Trophoblast cell (in vitro differentiated cells and primary cell): ENCODE results near the gene A1CF. TPM values are rescaled to one million over a fixed set of nuclear protein-coding genes. Genes with fewer than 3 reads are reported as not detected.

ENCODE experiments used
- DNase-seq, 2 donors: peaks; one replicate each; pipeline ENCODE4 v3.0.0-alpha.2; 2016
- H2AFZ ChIP-seq: 2 replicates; pipeline ENCODE4 v1.6.1; 2013; ENCODE audit warnings: low read length, moderate library complexity, mild to moderate bottlenecking; ENCODE audit not compliant: insufficient read depth, poor library complexity
- H2AK5ac ChIP-seq: 2 replicates; pipeline ENCODE4 v1.6.1; 2013; ENCODE audit warnings: mild to moderate bottlenecking, low read length
- H2BK120ac ChIP-seq: 2 replicates; pipeline ENCODE4 v1.6.1; 2013; ENCODE audit warnings: low read length, mild to moderate bottlenecking, moderate library complexity; ENCODE audit not compliant: insufficient read depth, poor library complexity
- H2BK12ac ChIP-seq: 2 replicates; pipeline ENCODE4 v1.6.1; 2013; ENCODE audit warnings: mild to moderate bottlenecking, low read length, moderate library complexity
- H2BK5ac ChIP-seq: 2 replicates; pipeline ENCODE4 v1.6.1; 2013; ENCODE audit warnings: low read length, low read depth, moderate library complexity, mild to moderate bottlenecking; ENCODE audit not compliant: poor library complexity
- H3K14ac ChIP-seq: 2 replicates; pipeline ENCODE4 v1.6.1; 2013; ENCODE audit warnings: mild to moderate bottlenecking, low read length
- H3K18ac ChIP-seq: 2 replicates; pipeline ENCODE4 v1.6.1; 2013; ENCODE audit warnings: mild to moderate bottlenecking, low read length
- H3K23ac ChIP-seq: 2 replicates; pipeline ENCODE4 v1.6.1; 2013; ENCODE audit warnings: low read length
- H3K27ac ChIP-seq: 2 replicates; pipeline ENCODE4 v1.5.1; 2013; ENCODE audit warnings: low read depth, mild to moderate bottlenecking, inconsistent platforms, low read length, moderate library complexity
- H3K27me3 ChIP-seq: 2 replicates; pipeline ENCODE4 v1.6.1; 2013; ENCODE audit warnings: inconsistent platforms, mild to moderate bottlenecking, low read length, moderate library complexity; ENCODE audit not compliant: insufficient read depth
- H3K36me3 ChIP-seq, 2 experiments: 1 replicate in 1 of 2; 2 replicates in 1 of 2; pipeline ENCODE4 v1.6.1; 2013; ENCODE audit warnings: low read length in 2 of 2, mild to moderate bottlenecking in 2 of 2, moderate library complexity in 1 of 2; ENCODE audit not compliant: insufficient read depth in 2 of 2, control insufficient read depth in 1 of 2
- H3K4ac ChIP-seq: 2 replicates; pipeline ENCODE4 v1.6.1; 2013; ENCODE audit warnings: low read depth, mild to moderate bottlenecking, low read length, moderate library complexity
- H3K4me1 ChIP-seq, 2 experiments: 1 replicate in 1 of 2; 2 replicates in 1 of 2; pipeline ENCODE4 v1.6.1; 2013; ENCODE audit warnings: low read length in 2 of 2, mild to moderate bottlenecking in 2 of 2, moderate library complexity in 1 of 2; ENCODE audit not compliant: insufficient read depth in 2 of 2, control insufficient read depth in 1 of 2
- H3K4me2 ChIP-seq: 2 replicates; pipeline ENCODE4 v1.6.1; 2013; ENCODE audit warnings: inconsistent platforms, mild to moderate bottlenecking, low read length, moderate library complexity
- H3K4me3 ChIP-seq: 2 replicates; pipeline ENCODE4 v1.5.1; 2013; ENCODE audit warnings: mild to moderate bottlenecking, low read depth, low read length, inconsistent platforms
- H3K79me1 ChIP-seq: one replicate; pipeline ENCODE4 v1.6.1; 2013; ENCODE audit warnings: low read length
- H3K79me2 ChIP-seq: 2 replicates; pipeline ENCODE4 v1.6.1; 2013; ENCODE audit warnings: low read length, mild to moderate bottlenecking; ENCODE audit not compliant: control insufficient read depth, insufficient read depth, poor library complexity
- H3K9ac ChIP-seq: 2 replicates; pipeline ENCODE4 v1.6.1; 2013; ENCODE audit warnings: mild to moderate bottlenecking, low read length
- H3K9me3 ChIP-seq: 2 replicates; pipeline ENCODE4 v1.6.1; 2013; ENCODE audit warnings: low read depth, mild to moderate bottlenecking, control low read depth, inconsistent platforms, low read length; ENCODE audit not compliant: insufficient read depth
- H4K12ac ChIP-seq: 2 replicates; pipeline ENCODE4 v1.6.1; 2013; ENCODE audit warnings: low read depth, mild to moderate bottlenecking, low read length, moderate library complexity
- H4K8ac ChIP-seq: 2 replicates; pipeline ENCODE4 v1.6.1; 2013; ENCODE audit warnings: low read depth, mild to moderate bottlenecking, low read length, moderate library complexity
- H4K91ac ChIP-seq: one replicate; pipeline ENCODE4 v1.6.1; 2013; ENCODE audit warnings: low read depth, mild to moderate bottlenecking, low read length, moderate library complexity
- WGBS: extraction: QIAGEN DNeasy Blood & Tissue Kit; methylation state at CpG from one replicate; pipeline ENCODE4 v1.1.7; 2013; ENCODE audit warnings: missing lambda C conversion rate; ENCODE audit not compliant: insufficient read length, insufficient coverage; ENCODE audit errors: extremely low coverage; 5-methylcytosine and 5-hydroxymethylcytosine counted together
- polyA plus RNA-seq: library from polyadenylated mRNA; stranded (reverse); fragments of 200-250 nt; gene quantifications from 2 replicates; pipeline ENCODE4 v1.2.3, GENCODE V29; 2013

A1CF gene, protein sequence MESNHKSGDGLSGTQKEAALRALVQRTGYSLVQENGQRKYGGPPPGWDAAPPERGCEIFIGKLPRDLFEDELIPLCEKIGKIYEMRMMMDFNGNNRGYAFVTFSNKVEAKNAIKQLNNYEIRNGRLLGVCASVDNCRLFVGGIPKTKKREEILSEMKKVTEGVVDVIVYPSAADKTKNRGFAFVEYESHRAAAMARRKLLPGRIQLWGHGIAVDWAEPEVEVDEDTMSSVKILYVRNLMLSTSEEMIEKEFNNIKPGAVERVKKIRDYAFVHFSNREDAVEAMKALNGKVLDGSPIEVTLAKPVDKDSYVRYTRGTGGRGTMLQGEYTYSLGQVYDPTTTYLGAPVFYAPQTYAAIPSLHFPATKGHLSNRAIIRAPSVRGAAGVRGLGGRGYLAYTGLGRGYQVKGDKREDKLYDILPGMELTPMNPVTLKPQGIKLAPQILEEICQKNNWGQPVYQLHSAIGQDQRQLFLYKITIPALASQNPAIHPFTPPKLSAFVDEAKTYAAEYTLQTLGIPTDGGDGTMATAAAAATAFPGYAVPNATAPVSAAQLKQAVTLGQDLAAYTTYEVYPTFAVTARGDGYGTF
- polyA plus RNA-seq, result not detected in 2 replicates

- H2AFZ ChIP-seq, result no peak within 1 kb of the TSS
- no peak within 1 kb of the TSS for H3K23ac ChIP-seq
- H3K36me3 ChIP-seq, result no peaks in the 10 kb centered on the region
- H3K27ac ChIP-seq, result no peak within 1 kb of the TSS
- WGBS, result no CpG with 5 or more reads among the region's 7 CpGs
- no peak within 1 kb of the TSS for H3K18ac ChIP-seq
- H3K4me2 ChIP-seq, result no peak within 1 kb of the TSS
- no peak within 1 kb of the TSS for H2BK120ac ChIP-seq
- no peaks in the 10 kb centered on the region for H3K79me2 ChIP-seq
- no peak within 1 kb of the TSS for H3K14ac ChIP-seq
- H3K79me1 ChIP-seq, result no peaks in the 10 kb centered on the region
- H3K27me3 ChIP-seq, result no peaks in the 10 kb centered on the region
- no peak within 1 kb of the TSS for H3K4me3 ChIP-seq
- H3K4me1 ChIP-seq, result no peaks in the 10 kb centered on the region
- H3K9me3 ChIP-seq, result no peaks in the 10 kb centered on the region
- no peak within 1 kb of the TSS for H3K4ac ChIP-seq
- no peak within 1 kb of the TSS for H2BK12ac ChIP-seq
- H2AK5ac ChIP-seq, result no peak within 1 kb of the TSS
- H2BK5ac ChIP-seq, result no peak within 1 kb of the TSS
- H4K8ac ChIP-seq, result no peak within 1 kb of the TSS
- H4K91ac ChIP-seq, result no peak within 1 kb of the TSS
- H4K12ac ChIP-seq, result no peak within 1 kb of the TSS
- no peak within 1 kb of the TSS for H3K9ac ChIP-seq
- DNase-seq, result peak in 1 of 2 donors; percentile 4
Measured at GRCh38 chr10:50885097-50885859, at the start of gene A1CF. A1CF (minus strand) TSS chr10:50885627; CDS start chr10:50859940, 25,687 bp downstream.

DNA sequence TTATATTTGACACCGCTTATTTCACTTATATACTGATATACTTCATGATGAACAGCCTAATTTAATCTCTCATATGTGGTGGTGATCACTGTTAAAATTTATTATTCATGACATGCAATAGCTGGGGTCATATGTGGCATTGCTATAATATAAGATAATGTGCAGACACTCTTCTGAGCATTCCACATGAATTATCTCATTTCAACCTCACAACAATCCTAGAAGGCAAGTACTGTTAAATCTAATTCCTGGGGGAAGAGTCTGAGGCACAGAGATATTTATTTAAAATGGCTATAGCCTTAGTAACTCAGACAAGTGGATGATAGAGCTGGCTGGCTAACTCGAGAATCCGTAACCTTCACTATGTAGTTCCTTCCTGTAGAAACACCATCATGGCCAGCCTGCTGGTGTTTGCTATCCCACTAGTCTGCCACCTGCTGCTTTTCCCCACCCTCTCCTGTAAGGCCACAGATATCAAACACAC, 46.6 kb upstream of the A1CF start:
- Histone ChIP-seq H3K18ac (no peak overlapping the region), H2BK120ac (no peak overlapping the region), H3K4ac (no peak overlapping the region), H3K9me3 (no peaks in the 10 kb centered on the region), H3K27me3 (no peaks in the 10 kb centered on the region), H4K91ac (no peak overlapping the region), H2BK12ac (no peak overlapping the region), H3K36me3 (no peaks in the 10 kb centered on the region), H2AFZ (no peak overlapping the region), H2AK5ac (no peak overlapping the region), H3K9ac (no peak overlapping the region), H4K8ac (no peak overlapping the region), H3K14ac (no peak overlapping the region), H3K23ac (no peak overlapping the region), H3K27ac (no peak overlapping the region), H4K12ac (no peak overlapping the region), H2BK5ac (no peak overlapping the region), H3K4me2 (no peak overlapping the region), H3K79me2 (no peaks in the 10 kb centered on the region), H3K4me3 (no peak overlapping the region), H3K4me1 (no peaks in the 10 kb centered on the region), H3K79me1 (no peaks in the 10 kb centered on the region)
- no peak for DNase-seq
- no CpG with 5 or more reads among the region's 3 CpGs for WGBS

GRCh38 chr10:50929670-50930069, 44.2 kb upstream of the A1CF start:
- no peak overlapping the region for H2AK5ac ChIP-seq
- H3K79me1 ChIP-seq, result no peaks in the 10 kb centered on the region
- H3K79me2 ChIP-seq, result no peaks in the 10 kb centered on the region
- no peaks in the 10 kb centered on the region for H3K36me3 ChIP-seq
- no peak overlapping the region for H3K4ac ChIP-seq
- H3K4me3 ChIP-seq, result no peak overlapping the region
- H3K14ac ChIP-seq, result no peak overlapping the region
- H4K12ac ChIP-seq, result no peak overlapping the region
- no peak overlapping the region for H2AFZ ChIP-seq
- no peak overlapping the region for H2BK120ac ChIP-seq
- no peak overlapping the region for H2BK5ac ChIP-seq
- no peak overlapping the region for H3K23ac ChIP-seq
- no peaks in the 10 kb centered on the region for H3K9me3 ChIP-seq
- H3K27me3 ChIP-seq, result no peaks in the 10 kb centered on the region
- no peaks in the 10 kb centered on the region for H3K4me1 ChIP-seq
- no peak overlapping the region for H3K4me2 ChIP-seq
- no peak overlapping the region for H4K91ac ChIP-seq
- WGBS, result no CpG with 5 or more reads among the region's 1 CpG
- H3K9ac ChIP-seq, result no peak overlapping the region
- no peak overlapping the region for H3K18ac ChIP-seq
- H4K8ac ChIP-seq, result no peak overlapping the region
- H2BK12ac ChIP-seq, result no peak overlapping the region
- H3K27ac ChIP-seq, result no peak overlapping the region
- DNase-seq, result no peak

- Histone ChIP-seq H3K9me3 (peaks cover 4% of the 10 kb centered on the region), H3K36me3 (no peaks in the 10 kb centered on the region), H4K8ac (no peak overlapping the region), H2BK12ac (no peak overlapping the region), H3K4ac (no peak overlapping the region), H3K4me2 (no peak overlapping the region), H4K12ac (no peak overlapping the region), H3K18ac (no peak overlapping the region), H3K27me3 (no peaks in the 10 kb centered on the region), H3K79me2 (no peaks in the 10 kb centered on the region), H2BK120ac (no peak overlapping the region), H2BK5ac (no peak overlapping the region), H3K27ac (no peak overlapping the region), H3K4me3 (no peak overlapping the region), H2AK5ac (no peak overlapping the region), H3K79me1 (no peaks in the 10 kb centered on the region), H3K9ac (no peak overlapping the region), H3K14ac (no peak overlapping the region), H2AFZ (no peak overlapping the region), H3K23ac (no peak overlapping the region), H3K4me1 (no peaks in the 10 kb centered on the region), H4K91ac (no peak overlapping the region)
- DNase-seq, result no peak
- WGBS, result no CpG with 5 or more reads among the region's 2 CpGs
Measured at GRCh38 chr10:50928190-50928552, 42.7 kb upstream of the A1CF start.
